H1 (cell line): Measurements from ENCODE around the gene RNPEPL1. TPM values are rescaled to one million over a fixed set of nuclear protein-coding genes. Genes with fewer than 3 reads are reported as not detected.
"Not testable (repeated sequence)": the region's sequence is repeated elsewhere in the genome, so short reads cannot be mapped to it uniquely, and the experiment has no call there.

Experiments
- CTCF ChIA-PET: fragments of 300-600 bp; sonication (Branson Sonifier 250); formaldehyde crosslinking; loops from one replicate; lab custom pipeline; 2021; ENCODE audit not compliant: partially characterized antibody; lab: Charles Lee
- POLR2A ChIA-PET: fragments of 300-600 bp; sonication (Branson Sonifier 250); formaldehyde crosslinking; loops from one replicate; lab custom pipeline; 2021; ENCODE audit warnings: inconsistent platforms; ENCODE audit not compliant: partially characterized antibody; lab: Charles Lee
- DNase-seq, 2 experiments: peaks; one replicate each; pipeline versions ENCODE4 v3.0.0 to v3.0.0-alpha.2; 2010 to 2022; ENCODE audit warnings: low spot score in 2 of 2, low read depth in 1 of 2, mixed read lengths in 1 of 2
- FAIRE-seq: peaks from 2 replicates; lab custom pipeline; 2011; peaks lifted over from hg19 to GRCh38; lab: Jason Lieb, UNC
- H2AFZ ChIP-seq: 2 replicates; pipeline ENCODE4 v1.8.1; 2012; ENCODE audit warnings: low read length, inconsistent platforms
- H2AK5ac ChIP-seq: 2 replicates; pipeline ENCODE4 v1.6.1; 2013; ENCODE audit warnings: low read depth, low read length
- H2BK120ac ChIP-seq: replicated peaks from 2 replicates; pipeline ENCODE3; 2013; ENCODE audit warnings: low read depth, low read length, inconsistent platforms
- H2BK12ac ChIP-seq: 2 replicates; pipeline ENCODE4 v1.6.1; 2013; ENCODE audit warnings: low read depth, low read length
- H2BK15ac ChIP-seq: 2 replicates; pipeline ENCODE4 v1.6.1; 2013; ENCODE audit warnings: low read length
- H2BK20ac ChIP-seq: 2 replicates; pipeline ENCODE4 v1.6.1; 2013; ENCODE audit warnings: low read length
- H2BK5ac ChIP-seq: 2 replicates; pipeline ENCODE4 v1.6.1; 2013; ENCODE audit warnings: low read depth, low read length
- H3K14ac ChIP-seq: 2 replicates; pipeline ENCODE4 v1.6.1; 2013; ENCODE audit warnings: inconsistent platforms; ENCODE audit not compliant: insufficient read length
- H3K18ac ChIP-seq: 2 replicates; pipeline ENCODE4 v1.6.1; 2013; ENCODE audit warnings: low read length; ENCODE audit errors: extremely low read depth
- H3K23ac ChIP-seq: 2 replicates; pipeline ENCODE4 v1.6.1; 2013; ENCODE audit warnings: inconsistent platforms; ENCODE audit not compliant: insufficient read length
- H3K23me2 ChIP-seq: 2 replicates; pipeline ENCODE4 v1.6.1; 2013; ENCODE audit warnings: low read depth, low read length
- H3K27ac ChIP-seq: 2 replicates; pipeline ENCODE4 v1.6.1; 2011; ENCODE audit warnings: low read depth, low read length, inconsistent platforms
- H3K27me3 ChIP-seq, 4 experiments: replicated peaks in 1 of 4; 1 replicate in 1 of 4; 2 replicates in 3 of 4; pipeline versions ENCODE4 v1.6.1 to v1.8.1; 2011 to 2013; ENCODE audit warnings: low read length in 3 of 4, mild to moderate bottlenecking in 3 of 4, inconsistent platforms in 2 of 4, mixed read lengths in 2 of 4, moderate library complexity in 1 of 4; ENCODE audit not compliant: control insufficient read depth in 3 of 4, insufficient read depth in 3 of 4; ENCODE audit errors: extremely low read depth in 1 of 4
- H3K36me3 ChIP-seq, 4 experiments: 2 replicates each; pipeline versions ENCODE4 v1.6.1 to v1.8.1; 2011 to 2013; ENCODE audit warnings: mild to moderate bottlenecking in 4 of 4, low read length in 3 of 4, moderate library complexity in 2 of 4, control low read depth in 1 of 4, inconsistent platforms in 1 of 4; ENCODE audit not compliant: insufficient read depth in 4 of 4, control insufficient read depth in 2 of 4
- H3K4ac ChIP-seq: replicated peaks from 2 replicates; pipeline ENCODE3; 2013; ENCODE audit warnings: low read length, low read depth, mixed read lengths, inconsistent platforms; ENCODE audit not compliant: insufficient read length
- H3K4me1 ChIP-seq, 4 experiments: replicated peaks in 1 of 4; 1 replicate in 1 of 4; 2 replicates in 3 of 4; pipeline versions ENCODE4 v1.6.1 to v1.8.1; 2011 to 2013; ENCODE audit warnings: low read length in 3 of 4, inconsistent platforms in 2 of 4, mixed read lengths in 1 of 4; ENCODE audit not compliant: insufficient read depth in 4 of 4, control insufficient read depth in 3 of 4
- H3K4me2 ChIP-seq, 2 experiments: 2 replicates each; pipeline versions ENCODE4 v1.6.1 to v1.8.1; 2011 to 2013; ENCODE audit warnings: low read depth in 2 of 2, low read length in 2 of 2, control low read depth in 1 of 2, inconsistent platforms in 1 of 2, mild to moderate bottlenecking in 1 of 2; ENCODE audit not compliant: insufficient read depth in 1 of 2
- H3K4me3 ChIP-seq, 4 experiments: fragments of 200-600, 300-600 bp in 1 of 4; sonication (generic), shearing (Covaris generic), sonication (Bioruptor Twin) in 1 of 4; 2 replicates each; pipeline versions ENCODE4 v1.5.1 to v1.8.1; 2011 to 2016; ENCODE audit warnings: low read length in 4 of 4, low read depth in 3 of 4, control low read depth in 2 of 4, inconsistent platforms in 2 of 4, mild to moderate bottlenecking in 2 of 4, mixed read lengths in 1 of 4, moderate library complexity in 1 of 4; ENCODE audit not compliant: insufficient read depth in 2 of 4; ENCODE audit errors: extremely low read depth in 1 of 4
- H3K56ac ChIP-seq: replicated peaks from 2 replicates; pipeline ENCODE3; 2013; ENCODE audit warnings: low read depth, mild to moderate bottlenecking, mixed read lengths, low read length, inconsistent platforms; ENCODE audit not compliant: insufficient read length
- H3K79me1 ChIP-seq: 2 replicates; pipeline ENCODE4 v1.6.1; 2013; ENCODE audit warnings: low read depth, low read length, control low read depth
- H3K79me2 ChIP-seq, 2 experiments: 2 replicates each; pipeline versions ENCODE4 v1.6.1 to v1.8.1; 2012 to 2013; ENCODE audit warnings: low read length in 2 of 2, mild to moderate bottlenecking in 2 of 2, inconsistent platforms in 1 of 2; ENCODE audit not compliant: insufficient read depth in 2 of 2, control insufficient read depth in 1 of 2
- H3K9ac ChIP-seq, 4 experiments: replicated peaks in 1 of 4; 1 replicate in 1 of 4; 2 replicates in 3 of 4; pipeline versions ENCODE4 v1.6.1 to v1.8.1; 2011 to 2013; ENCODE audit warnings: low read depth in 3 of 4, low read length in 3 of 4, control low read depth in 2 of 4, mild to moderate bottlenecking in 2 of 4, moderate library complexity in 2 of 4, inconsistent platforms in 1 of 4; ENCODE audit errors: extremely low read depth in 1 of 4
- H3K9me3 ChIP-seq, 2 experiments: 2 replicates each; pipeline versions ENCODE4 v1.6.1 to v1.8.1; 2012 to 2013; ENCODE audit warnings: mild to moderate bottlenecking in 2 of 2, moderate library complexity in 2 of 2, control low read depth in 1 of 2, inconsistent platforms in 1 of 2, low read depth in 1 of 2, low read length in 1 of 2, mixed read lengths in 1 of 2; ENCODE audit not compliant: insufficient read depth in 2 of 2
- H4K20me1 ChIP-seq, 2 experiments: replicated peaks in 1 of 2; 2 replicates each; pipeline versions ENCODE3 to v1.8.1; 2011 to 2013; ENCODE audit warnings: inconsistent platforms in 2 of 2, low read length in 2 of 2, mild to moderate bottlenecking in 1 of 2; ENCODE audit not compliant: insufficient read depth in 2 of 2, control insufficient read depth in 1 of 2
- H4K5ac ChIP-seq: 2 replicates; pipeline ENCODE4 v1.6.1; 2013; ENCODE audit warnings: low read length, low read depth, mixed read lengths, inconsistent platforms; ENCODE audit not compliant: insufficient read length
- H4K8ac ChIP-seq: 2 replicates; pipeline ENCODE4 v1.8.0; 2013; ENCODE audit warnings: mild to moderate bottlenecking, moderate library complexity, low read length, inconsistent platforms; ENCODE audit not compliant: insufficient read depth; ENCODE audit errors: extremely low read depth
- H4K91ac ChIP-seq: replicated peaks from 2 replicates; pipeline ENCODE3; 2013; ENCODE audit warnings: low read length, mixed read lengths, inconsistent platforms; ENCODE audit not compliant: insufficient read length
- BACH1 ChIP-seq: IDR thresholded peaks from 2 replicates; pipeline ENCODE4 v1.6.1; 2012; ENCODE audit warnings: low read length, improper control_type of control experiment
- TCF12 ChIP-seq: IDR thresholded peaks from 2 replicates; pipeline ENCODE4 v1.6.1; 2011; ENCODE audit warnings: low read depth, mild to moderate bottlenecking, low read length
- WGBS, 2 experiments: shearing (Covaris generic) in 1 of 2; methylation state at CpG; one replicate each; pipeline versions ENCODE4 v1.1.6 to v1.1.7; 2013 to 2015; ENCODE audit warnings: low lambda C conversion rate in 2 of 2, mixed read lengths in 2 of 2, inconsistent platforms in 1 of 2, low coverage in 1 of 2, missing lambda C conversion rate in 1 of 2; ENCODE audit not compliant: insufficient replicate concordance in 2 of 2, insufficient coverage in 1 of 2, insufficient read length in 1 of 2; ENCODE audit errors: extremely low coverage in 1 of 2, missing lambda C conversion rate in 1 of 2; 5-methylcytosine and 5-hydroxymethylcytosine counted together
- polyA plus RNA-seq, 7 experiments: library from polyadenylated mRNA; depleted of rRNA in 3 of 7; stranded (reverse) in 5 of 7; unstranded in 2 of 7; fragments of >200 nt in 5 of 7; fragments of 200-250 nt in 2 of 7; gene quantifications; 1 replicate in 5 of 7; 2 replicates in 1 of 7; 4 replicates in 1 of 7; pipeline versions ENCODE4 v1.2.1 to v1.2.3, GENCODE V29; 2011 to 2013; ENCODE audit warnings: missing spikeins in 2 of 7, mixed read lengths in 2 of 7
- total RNA-seq: library from RNA; stranded (reverse); fragmentation: NEBNext Ultra II Directional; extraction: Animal tissue kit (Norgen Biotek cat#: 25700); gene quantifications from 2 replicates; pipeline ENCODE4 v1.2.1, GENCODE V29; 2021
- TF ChIP-seq, protein P1 (sequence below), 3 experiments: IDR thresholded peaks; 1 replicate in 2 of 3; 2 replicates in 1 of 3; pipeline versions ENCODE4 v1.5.1 to v1.6.1; 2011; ENCODE audit warnings: low read length in 3 of 3, mild to moderate bottlenecking in 3 of 3, inconsistent platforms in 2 of 3, low read depth in 1 of 3, moderate library complexity in 1 of 3; ENCODE audit not compliant: insufficient read depth in 1 of 3; ENCODE audit errors: control extremely low read depth in 1 of 3

RNPEPL1 gene
- total and polyA plus RNA-seq, 2 of the 8 experiments (the other 6 are each of a cell fraction or from before 2014, with no cell fraction given), result 9.0 to 11.3 TPM

DNA sequence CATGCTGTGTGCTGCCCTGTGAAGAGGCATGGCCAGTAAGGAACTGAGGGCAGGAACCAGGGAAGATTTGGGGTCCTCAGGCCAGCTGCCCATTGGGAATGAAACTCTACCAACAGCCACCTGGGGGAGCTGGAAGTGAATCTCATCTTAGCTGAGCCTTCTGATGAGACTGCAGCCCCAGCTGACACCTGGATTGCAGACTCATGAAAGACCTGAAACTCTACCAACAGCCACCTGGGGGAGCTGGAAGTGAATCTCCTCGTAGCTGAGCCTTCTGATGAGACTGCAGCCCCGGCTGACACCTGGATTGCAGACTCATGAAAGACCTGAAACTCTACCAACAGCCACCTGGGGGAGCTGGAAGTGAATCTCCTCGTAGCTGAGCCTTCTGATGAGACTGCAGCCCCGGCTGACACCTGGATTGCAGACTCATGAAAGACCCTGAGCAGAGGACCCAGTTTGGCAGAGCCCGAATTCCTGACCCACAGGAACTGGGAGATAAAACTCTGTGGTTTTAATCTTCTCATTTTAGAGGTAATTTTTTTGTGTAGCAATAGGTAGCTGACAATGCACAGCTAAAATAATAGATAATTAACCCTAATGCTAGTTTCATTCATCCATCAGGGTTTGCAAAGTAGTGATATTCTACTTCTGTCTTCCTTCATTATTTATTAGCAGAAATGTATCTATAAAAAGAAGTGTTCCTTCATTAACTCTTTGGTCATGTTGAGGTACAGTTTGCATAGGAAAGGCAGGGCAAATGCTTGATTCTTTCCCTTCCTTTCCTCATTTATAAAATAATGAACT, 48.8 kb downstream of the RNPEPL1 start:
- TF ChIP-seq TCF12, result peak; percentile 58; the same call in 1 of the 2 replicates
- TF ChIP-seq BACH1, result 0 out of 2 replicates have a peak, but pooled peaks have one; percentile 36
- TF ChIP-seq, protein P1, sequence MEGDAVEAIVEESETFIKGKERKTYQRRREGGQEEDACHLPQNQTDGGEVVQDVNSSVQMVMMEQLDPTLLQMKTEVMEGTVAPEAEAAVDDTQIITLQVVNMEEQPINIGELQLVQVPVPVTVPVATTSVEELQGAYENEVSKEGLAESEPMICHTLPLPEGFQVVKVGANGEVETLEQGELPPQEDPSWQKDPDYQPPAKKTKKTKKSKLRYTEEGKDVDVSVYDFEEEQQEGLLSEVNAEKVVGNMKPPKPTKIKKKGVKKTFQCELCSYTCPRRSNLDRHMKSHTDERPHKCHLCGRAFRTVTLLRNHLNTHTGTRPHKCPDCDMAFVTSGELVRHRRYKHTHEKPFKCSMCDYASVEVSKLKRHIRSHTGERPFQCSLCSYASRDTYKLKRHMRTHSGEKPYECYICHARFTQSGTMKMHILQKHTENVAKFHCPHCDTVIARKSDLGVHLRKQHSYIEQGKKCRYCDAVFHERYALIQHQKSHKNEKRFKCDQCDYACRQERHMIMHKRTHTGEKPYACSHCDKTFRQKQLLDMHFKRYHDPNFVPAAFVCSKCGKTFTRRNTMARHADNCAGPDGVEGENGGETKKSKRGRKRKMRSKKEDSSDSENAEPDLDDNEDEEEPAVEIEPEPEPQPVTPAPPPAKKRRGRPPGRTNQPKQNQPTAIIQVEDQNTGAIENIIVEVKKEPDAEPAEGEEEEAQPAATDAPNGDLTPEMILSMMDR (IDR thresholded peaks at IDR 0.05; ENCODE audit: control extremely low read depth in 1 of 3, insufficient read depth in 1 of 3, low read depth in 1 of 3, low read length in 3 of 3), result peak in 2 of 3 experiments; percentile 0 to 16; a peak in 2 of 4 replicates
- ChIA-PET CTCF (interaction anchor here (1.0 to 1.2 kb wide), 4 partner anchors 10 to 87 kb away, joined by 3 read pairs; no protein-coding TSS in a partner anchor), POLR2A (interaction anchor here (1.2 kb wide), 1 partner anchor 14 kb away, joined by 4 read pairs; no protein-coding TSS in a partner anchor)
- H3K9ac ChIP-seq, H3K56ac ChIP-seq, FAIRE-seq, H4K20me1 ChIP-seq, H3K27me3 ChIP-seq, H3K36me3 ChIP-seq, H4K91ac ChIP-seq, DNase-seq, H3K23me2 ChIP-seq, H2BK12ac ChIP-seq, H3K4me3 ChIP-seq, H3K4me1 ChIP-seq, H3K18ac ChIP-seq, H2BK20ac ChIP-seq, H2BK5ac ChIP-seq, H2BK120ac ChIP-seq, H3K27ac ChIP-seq, H3K79me1 ChIP-seq, H3K4me2 ChIP-seq, H3K14ac ChIP-seq, H3K79me2 ChIP-seq, H2BK15ac ChIP-seq, H4K5ac ChIP-seq, H3K4ac ChIP-seq, H2AFZ ChIP-seq, H2AK5ac ChIP-seq, H3K23ac ChIP-seq, H4K8ac ChIP-seq: not testable (repeated sequence)
- H3K9me3 ChIP-seq, result peaks cover 36 to 43% of the 10 kb centered on the region in 2 experiments
- WGBS, 2 experiments, result 70% methylated on average over 3 of the region's 5 CpGs; no CpG with 5 or more reads in 1 of the 2 experiments
